NT2/D1 (cell line): Measurements from ENCODE around the gene ANKZF1.

Experiments
- SUZ12 ChIP-seq: IDR thresholded peaks from 2 replicates; pipeline ENCODE4 v1.6.1; 2011; ENCODE audit not compliant: insufficient read length, insufficient read depth; ENCODE audit errors: extremely low read depth
- YY1 ChIP-seq: IDR thresholded peaks from 2 replicates; pipeline ENCODE4 v1.6.1; 2011; ENCODE audit not compliant: insufficient read length, insufficient read depth
- ZNF274 ChIP-seq: IDR thresholded peaks from 2 replicates; pipeline ENCODE4 v1.6.1; 2011; ENCODE audit warnings: mild to moderate bottlenecking, low read depth, low read length

DNA sequence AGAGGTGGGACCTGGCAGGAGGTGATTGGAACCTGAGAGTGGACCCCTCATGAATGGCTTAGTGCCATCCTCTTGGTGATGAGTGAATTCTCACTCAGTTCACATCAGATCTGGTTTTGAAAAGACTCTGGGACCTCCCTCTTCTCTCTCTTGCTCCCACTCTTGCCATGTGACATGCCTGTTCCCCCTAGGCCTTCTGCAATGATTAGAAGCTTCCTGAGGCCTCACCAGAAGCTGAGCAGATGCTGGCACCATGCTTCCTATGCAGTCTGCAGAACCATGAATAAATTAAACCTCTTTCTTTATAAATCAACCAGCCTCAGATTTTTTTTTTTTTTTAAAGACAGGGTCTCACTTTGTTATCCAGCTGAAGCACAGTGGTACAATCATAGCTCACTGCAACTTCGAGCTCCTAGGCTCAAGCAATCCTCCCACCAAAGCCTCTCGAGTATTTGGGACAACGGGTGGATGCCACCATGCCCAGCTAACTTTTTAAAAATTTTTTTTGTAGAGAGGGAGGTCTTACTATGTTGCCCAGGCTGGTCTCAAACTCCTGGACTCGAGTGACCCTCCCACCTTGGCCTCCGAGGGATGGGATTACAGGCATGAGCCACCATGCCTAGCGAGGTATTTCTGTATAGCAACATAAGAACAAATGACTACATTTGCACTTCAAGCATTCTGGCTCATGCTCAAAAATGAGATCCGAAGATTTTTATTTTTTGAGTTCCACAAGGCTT lies 25.0 kb upstream of the ANKZF1 start:
- no peak for TF ChIP-seq ZNF274
- TF ChIP-seq YY1: no peak
- TF ChIP-seq SUZ12: no peak
